Measurements from ENCODE around the gene SAPCD2. TPM values are rescaled to one million over a fixed set of nuclear protein-coding genes. Genes with fewer than 3 reads are reported as not detected.
A peak's percentile ranks its signal among the peaks of the same experiment; 100 is the strongest.

Gene SAPCD2
- total and polyA plus RNA-seq, 9 of the 15 experiments (the other 6 are each of a cell fraction or from before 2014, with no cell fraction given): 3.4 to 91.8 (median 18.8) TPM

DNA sequence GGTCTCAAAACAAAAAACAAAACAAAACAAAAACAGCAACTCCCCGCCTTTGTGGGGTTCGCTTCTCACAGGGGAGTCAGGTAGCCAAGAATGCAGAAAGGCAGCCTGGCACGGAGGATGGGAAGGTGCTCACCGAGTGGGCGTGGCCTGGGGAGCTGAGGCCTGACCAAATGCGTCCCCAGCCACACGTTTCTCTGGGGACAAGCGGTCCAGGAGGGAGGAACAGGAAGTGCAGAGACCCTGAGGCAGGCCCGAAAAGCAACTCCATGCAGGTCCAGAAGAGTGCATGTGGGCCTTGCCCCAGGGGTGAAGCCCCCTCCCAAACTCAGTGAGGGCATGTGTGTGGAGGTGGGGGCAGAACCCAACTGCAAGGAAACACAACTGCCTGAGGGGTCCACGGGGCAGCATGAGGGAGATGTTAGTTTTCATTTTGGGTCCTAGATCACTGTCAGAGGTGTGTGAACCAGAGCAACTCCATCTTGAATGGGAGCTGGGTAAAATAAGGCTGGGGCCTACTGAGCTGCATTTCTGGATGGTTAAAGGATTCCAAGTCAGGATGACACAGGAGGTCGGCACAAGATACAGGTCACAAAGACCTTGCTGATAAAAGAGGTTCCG, 4.4 kb upstream of the SAPCD2 start (continued):
- TF ChIP-seq, protein P1, sequence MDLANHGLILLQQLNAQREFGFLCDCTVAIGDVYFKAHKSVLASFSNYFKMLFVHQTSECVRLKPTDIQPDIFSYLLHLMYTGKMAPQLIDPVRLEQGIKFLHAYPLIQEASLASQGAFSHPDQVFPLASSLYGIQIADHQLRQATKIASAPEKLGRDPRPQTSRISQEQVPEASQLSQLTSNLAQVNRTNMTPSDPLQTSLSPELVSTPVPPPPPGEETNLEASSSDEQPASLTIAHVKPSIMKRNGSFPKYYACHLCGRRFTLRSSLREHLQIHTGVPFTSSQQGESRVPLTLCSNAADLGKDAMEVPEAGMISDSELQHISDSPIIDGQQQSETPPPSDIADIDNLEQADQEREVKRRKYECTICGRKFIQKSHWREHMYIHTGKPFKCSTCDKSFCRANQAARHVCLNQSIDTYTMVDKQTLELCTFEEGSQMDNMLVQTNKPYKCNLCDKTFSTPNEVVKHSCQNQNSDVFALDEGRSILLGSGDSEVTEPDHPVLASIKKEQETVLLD (IDR thresholded peaks at IDR 0.05): 0 out of 2 replicates have a peak, but pooled peaks have one; percentile 19
- peak; percentile 98 for TF ChIP-seq PTTG1 (tag; IDR thresholded peaks at IDR 0.05; ENCODE audit: low read depth)
- TF ChIP-seq JUND (IDR thresholded peaks at IDR 0.05; ENCODE audit: borderline replicate concordance, low read depth, low read length): no peak
- TF ChIP-seq JUND (tag; IDR thresholded peaks at IDR 0.05; ENCODE audit: borderline replicate concordance, low read depth, low read length): peak; percentile 80; the same call in 1 of the 3 replicates
- peak; percentile 82; the same call in 1 of the 2 replicates for TF ChIP-seq ZNF77 (CRISPR knock-in tag; IDR thresholded peaks at IDR 0.05)
- TF ChIP-seq, protein P2, sequence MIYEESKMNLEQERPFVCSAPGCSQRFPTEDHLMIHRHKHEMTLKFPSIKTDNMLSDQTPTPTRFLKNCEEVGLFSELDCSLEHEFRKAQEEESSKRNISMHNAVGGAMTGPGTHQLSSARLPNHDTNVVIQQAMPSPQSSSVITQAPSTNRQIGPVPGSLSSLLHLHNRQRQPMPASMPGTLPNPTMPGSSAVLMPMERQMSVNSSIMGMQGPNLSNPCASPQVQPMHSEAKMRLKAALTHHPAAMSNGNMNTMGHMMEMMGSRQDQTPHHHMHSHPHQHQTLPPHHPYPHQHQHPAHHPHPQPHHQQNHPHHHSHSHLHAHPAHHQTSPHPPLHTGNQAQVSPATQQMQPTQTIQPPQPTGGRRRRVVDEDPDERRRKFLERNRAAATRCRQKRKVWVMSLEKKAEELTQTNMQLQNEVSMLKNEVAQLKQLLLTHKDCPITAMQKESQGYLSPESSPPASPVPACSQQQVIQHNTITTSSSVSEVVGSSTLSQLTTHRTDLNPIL (CRISPR knock-in tag; IDR thresholded peaks at IDR 0.05): peak; percentile 98
- TF ChIP-seq, protein P3, sequence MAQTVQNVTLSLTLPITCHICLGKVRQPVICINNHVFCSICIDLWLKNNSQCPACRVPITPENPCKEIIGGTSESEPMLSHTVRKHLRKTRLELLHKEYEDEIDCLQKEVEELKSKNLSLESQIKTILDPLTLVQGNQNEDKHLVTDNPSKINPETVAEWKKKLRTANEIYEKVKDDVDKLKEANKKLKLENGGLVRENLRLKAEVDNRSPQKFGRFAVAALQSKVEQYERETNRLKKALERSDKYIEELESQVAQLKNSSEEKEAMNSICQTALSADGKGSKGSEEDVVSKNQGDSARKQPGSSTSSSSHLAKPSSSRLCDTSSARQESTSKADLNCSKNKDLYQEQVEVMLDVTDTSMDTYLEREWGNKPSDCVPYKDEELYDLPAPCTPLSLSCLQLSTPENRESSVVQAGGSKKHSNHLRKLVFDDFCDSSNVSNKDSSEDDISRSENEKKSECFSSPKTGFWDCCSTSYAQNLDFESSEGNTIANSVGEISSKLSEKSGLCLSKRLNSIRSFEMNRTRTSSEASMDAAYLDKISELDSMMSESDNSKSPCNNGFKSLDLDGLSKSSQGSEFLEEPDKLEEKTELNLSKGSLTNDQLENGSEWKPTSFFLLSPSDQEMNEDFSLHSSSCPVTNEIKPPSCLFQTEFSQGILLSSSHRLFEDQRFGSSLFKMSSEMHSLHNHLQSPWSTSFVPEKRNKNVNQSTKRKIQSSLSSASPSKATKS (CRISPR knock-in tag; IDR thresholded peaks at IDR 0.05): peak; percentile 88; the same call in 1 of the 2 replicates
- TF ChIP-seq ZC3H4 (CRISPR knock-in tag; IDR thresholded peaks at IDR 0.05; ENCODE audit: borderline replicate concordance): no peak
- peak; percentile 98 for TF ChIP-seq MECOM (CRISPR knock-in tag; IDR thresholded peaks at IDR 0.05)
- TF ChIP-seq NFXL1 (CRISPR knock-in tag; IDR thresholded peaks at IDR 0.05): peak; percentile 99
- peak; percentile 98 for TF ChIP-seq ZNF212 (CRISPR knock-in tag; IDR thresholded peaks at IDR 0.05)
- no peak for TF ChIP-seq NCOA6 (IDR thresholded peaks at IDR 0.05)
- TF ChIP-seq BHLHE40 (IDR thresholded peaks at IDR 0.05; ENCODE audit: low read length): 0 out of 2 replicates have a peak, but pooled peaks have one; percentile 11
- TF ChIP-seq TCFL5 (CRISPR knock-in tag; conservative IDR thresholded peaks at IDR 0.05): peak; percentile 96
- TF ChIP-seq, protein P4, sequence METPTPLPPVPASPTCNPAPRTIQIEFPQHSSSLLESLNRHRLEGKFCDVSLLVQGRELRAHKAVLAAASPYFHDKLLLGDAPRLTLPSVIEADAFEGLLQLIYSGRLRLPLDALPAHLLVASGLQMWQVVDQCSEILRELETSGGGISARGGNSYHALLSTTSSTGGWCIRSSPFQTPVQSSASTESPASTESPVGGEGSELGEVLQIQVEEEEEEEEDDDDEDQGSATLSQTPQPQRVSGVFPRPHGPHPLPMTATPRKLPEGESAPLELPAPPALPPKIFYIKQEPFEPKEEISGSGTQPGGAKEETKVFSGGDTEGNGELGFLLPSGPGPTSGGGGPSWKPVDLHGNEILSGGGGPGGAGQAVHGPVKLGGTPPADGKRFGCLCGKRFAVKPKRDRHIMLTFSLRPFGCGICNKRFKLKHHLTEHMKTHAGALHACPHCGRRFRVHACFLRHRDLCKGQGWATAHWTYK (CRISPR knock-in tag; IDR thresholded peaks at IDR 0.05): peak; percentile 99
- peak; percentile 100 for TF ChIP-seq MEF2D (tag; conservative IDR thresholded peaks at IDR 0.05; ENCODE audit: low read depth)
- peak; percentile 96 for TF ChIP-seq ZNF586 (CRISPR knock-in tag; conservative IDR thresholded peaks at IDR 0.05)
- TF ChIP-seq, protein P5, sequence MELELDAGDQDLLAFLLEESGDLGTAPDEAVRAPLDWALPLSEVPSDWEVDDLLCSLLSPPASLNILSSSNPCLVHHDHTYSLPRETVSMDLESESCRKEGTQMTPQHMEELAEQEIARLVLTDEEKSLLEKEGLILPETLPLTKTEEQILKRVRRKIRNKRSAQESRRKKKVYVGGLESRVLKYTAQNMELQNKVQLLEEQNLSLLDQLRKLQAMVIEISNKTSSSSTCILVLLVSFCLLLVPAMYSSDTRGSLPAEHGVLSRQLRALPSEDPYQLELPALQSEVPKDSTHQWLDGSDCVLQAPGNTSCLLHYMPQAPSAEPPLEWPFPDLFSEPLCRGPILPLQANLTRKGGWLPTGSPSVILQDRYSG (tag; conservative IDR thresholded peaks at IDR 0.05; ENCODE audit: low read depth): peak; percentile 100
- TF ChIP-seq, protein P6, sequence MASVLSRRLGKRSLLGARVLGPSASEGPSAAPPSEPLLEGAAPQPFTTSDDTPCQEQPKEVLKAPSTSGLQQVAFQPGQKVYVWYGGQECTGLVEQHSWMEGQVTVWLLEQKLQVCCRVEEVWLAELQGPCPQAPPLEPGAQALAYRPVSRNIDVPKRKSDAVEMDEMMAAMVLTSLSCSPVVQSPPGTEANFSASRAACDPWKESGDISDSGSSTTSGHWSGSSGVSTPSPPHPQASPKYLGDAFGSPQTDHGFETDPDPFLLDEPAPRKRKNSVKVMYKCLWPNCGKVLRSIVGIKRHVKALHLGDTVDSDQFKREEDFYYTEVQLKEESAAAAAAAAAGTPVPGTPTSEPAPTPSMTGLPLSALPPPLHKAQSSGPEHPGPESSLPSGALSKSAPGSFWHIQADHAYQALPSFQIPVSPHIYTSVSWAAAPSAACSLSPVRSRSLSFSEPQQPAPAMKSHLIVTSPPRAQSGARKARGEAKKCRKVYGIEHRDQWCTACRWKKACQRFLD (CRISPR knock-in tag; IDR thresholded peaks at IDR 0.05): peak; percentile 100
- peak; percentile 94 for TF ChIP-seq RHOXF2B (CRISPR knock-in tag; conservative IDR thresholded peaks at IDR 0.05)

Measured in K562 (cell line).